Measurements from ENCODE around the gene IL6R. TPM values are rescaled to one million over a fixed set of nuclear protein-coding genes. Genes with fewer than 3 reads are reported as not detected.

IL6R gene
- total RNA-seq, 1 donor from 2014 or later, result 1.6 TPM

DNA sequence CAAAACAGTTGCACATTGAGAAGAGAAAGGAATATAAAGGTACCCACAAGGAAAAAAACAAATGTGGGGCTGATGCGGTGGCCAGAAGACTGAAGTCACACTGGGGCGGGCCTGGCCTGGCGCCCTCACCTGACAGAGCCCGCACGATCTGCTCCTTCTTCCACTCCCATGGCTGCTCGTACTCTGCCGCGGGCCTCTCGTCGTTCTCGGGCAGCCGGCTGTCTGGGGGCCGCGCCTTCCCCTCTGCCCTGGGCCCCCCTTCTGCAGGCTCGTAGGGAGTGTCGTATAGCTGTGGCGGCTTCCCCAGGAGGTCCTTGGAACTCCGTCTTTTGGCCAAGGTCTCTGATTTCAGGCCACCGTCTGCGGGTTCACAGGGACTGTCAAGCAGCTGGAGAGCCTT is 83.8 kb downstream of the IL6R start:
- no peak for DNase-seq (ENCODE audit: low spot score)
- H3K27ac Mint-ChIP-seq, result no peak overlapping the region
- H3K4me1 Mint-ChIP-seq (ENCODE audit: low read depth), result peaks cover 14% of the 10 kb centered on the region
- H3K9me3 Mint-ChIP-seq, result no peaks in the 10 kb centered on the region
- intact Hi-C loops (cut with micrococcal nuclease), result no loop called here
- H3K4me3 Mint-ChIP-seq (ENCODE audit: low read depth), result no peak overlapping the region
- H3K36me3 Mint-ChIP-seq (ENCODE audit: low read depth), result no peaks in the 10 kb centered on the region
- peaks cover 22% of the 10 kb centered on the region for H3K27me3 Mint-ChIP-seq (ENCODE audit: low read depth)

DNA sequence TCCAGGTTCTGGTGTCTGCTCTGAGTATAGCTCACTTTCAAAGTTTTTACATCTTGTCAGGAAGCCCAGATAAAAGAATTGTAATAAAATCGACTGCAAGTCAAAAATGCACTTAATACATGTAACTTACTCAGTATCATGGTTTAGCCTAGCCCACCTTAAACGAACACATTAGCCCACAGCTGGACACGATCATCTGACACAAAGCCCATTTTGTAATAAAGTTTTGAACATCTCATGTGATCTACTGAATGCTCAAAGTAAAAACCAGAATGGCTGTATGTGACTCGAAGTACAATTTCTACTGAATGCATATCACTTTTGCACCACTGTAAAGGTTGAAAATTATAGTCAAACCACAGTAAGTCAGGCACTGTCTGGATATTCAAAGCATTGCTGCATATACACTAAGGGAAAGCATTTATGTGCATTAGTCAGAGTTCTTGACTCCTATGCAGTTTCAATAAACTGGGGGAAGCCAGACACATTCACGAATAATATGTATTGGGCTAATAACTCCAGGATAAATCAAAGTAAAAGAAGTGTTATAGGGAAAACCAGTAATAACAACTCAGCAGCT is 84.6 kb downstream of the IL6R start:
- H3K9me3 Mint-ChIP-seq, result no peaks in the 10 kb centered on the region
- no peak overlapping the region for H3K27ac Mint-ChIP-seq
- H3K27me3 Mint-ChIP-seq (ENCODE audit: low read depth), result peaks cover 22% of the 10 kb centered on the region
- no peak for DNase-seq (ENCODE audit: low spot score)
- H3K36me3 Mint-ChIP-seq (ENCODE audit: low read depth), result no peaks in the 10 kb centered on the region
- intact Hi-C loops (cut with micrococcal nuclease), result no loop called here
- H3K4me3 Mint-ChIP-seq (ENCODE audit: low read depth), result no peak overlapping the region
- H3K4me1 Mint-ChIP-seq (ENCODE audit: low read depth), result peaks cover 14% of the 10 kb centered on the region

DNA sequence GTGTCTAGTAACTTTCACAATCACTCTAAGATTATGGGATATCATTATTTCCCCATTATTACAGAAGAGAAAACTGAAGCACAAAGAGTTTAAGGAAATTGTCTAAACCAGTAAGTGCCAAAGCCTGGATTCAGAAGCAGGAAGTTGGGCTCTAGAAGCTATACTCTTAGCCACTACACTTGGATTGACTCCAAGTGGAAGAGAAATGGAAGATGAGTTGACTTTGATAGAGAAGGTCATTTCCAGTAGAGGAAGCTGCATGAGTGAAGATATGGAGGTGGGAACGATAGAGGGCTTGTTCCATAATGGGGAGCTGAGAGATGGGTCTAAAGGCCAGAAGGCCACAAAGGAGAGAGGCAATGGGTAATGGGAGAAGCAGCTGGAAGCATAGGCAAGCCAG is 85.2 kb downstream of the IL6R start:
- Mint-ChIP-seq H3K27me3 (ENCODE audit: low read depth) (peaks cover 22% of the 10 kb centered on the region), H3K4me1 (ENCODE audit: low read depth) (peaks cover 14% of the 10 kb centered on the region), H3K36me3 (ENCODE audit: low read depth) (no peaks in the 10 kb centered on the region), H3K27ac (no peak overlapping the region), H3K9me3 (no peaks in the 10 kb centered on the region), H3K4me3 (ENCODE audit: low read depth) (no peak overlapping the region)
- intact Hi-C loops (cut with micrococcal nuclease), result no loop called here
- DNase-seq (ENCODE audit: low spot score), result no peak

DNA sequence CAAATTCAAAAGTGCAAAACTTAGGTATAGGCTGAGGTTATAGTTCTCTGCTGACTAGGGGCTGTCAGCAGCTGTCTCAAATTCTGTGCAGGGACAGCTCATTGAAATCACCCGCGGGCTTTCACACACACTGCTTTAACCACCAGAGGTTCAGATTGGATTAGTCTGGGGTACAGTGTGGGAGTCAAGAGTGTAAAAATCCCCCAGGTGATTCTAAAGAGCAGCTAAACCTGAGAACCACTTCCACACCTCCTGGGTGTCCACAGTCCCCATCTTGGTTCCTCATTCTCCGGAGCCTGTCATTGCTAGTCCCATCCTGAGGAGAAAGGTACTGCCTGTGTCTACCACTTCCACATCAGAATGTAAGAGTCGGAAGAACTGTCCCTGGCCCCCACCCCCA is 87.0 kb downstream of the IL6R start:
- no peak for DNase-seq (ENCODE audit: low spot score)
- Mint-ChIP-seq H3K4me1 (ENCODE audit: low read depth) (peaks cover 20% of the 10 kb centered on the region), H3K9me3 (no peaks in the 10 kb centered on the region), H3K36me3 (ENCODE audit: low read depth) (no peaks in the 10 kb centered on the region), H3K27ac (no peak overlapping the region), H3K4me3 (ENCODE audit: low read depth) (no peak overlapping the region), H3K27me3 (ENCODE audit: low read depth) (peaks cover 22% of the 10 kb centered on the region)
- intact Hi-C loops (cut with micrococcal nuclease), result no loop called here

DNA sequence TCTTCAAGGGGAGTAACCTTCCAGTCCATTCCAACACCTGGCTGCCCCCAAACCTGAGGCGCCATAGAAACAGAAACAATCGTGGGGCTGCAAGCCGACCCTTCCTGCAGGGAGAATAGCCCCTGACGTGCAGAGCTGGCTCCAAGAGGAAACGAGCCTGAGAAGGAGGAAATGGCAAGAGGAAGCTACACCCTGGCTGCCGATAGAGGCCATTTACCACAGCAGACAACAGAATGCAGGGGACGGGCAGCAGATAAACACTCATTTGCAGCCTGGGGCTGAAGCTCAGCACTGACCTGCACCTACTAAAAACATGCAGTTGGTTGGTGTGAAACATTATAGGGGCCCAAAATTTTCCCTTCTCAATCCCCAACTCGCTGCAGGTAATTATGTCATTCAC is 88.1 kb downstream of the IL6R start:
- no peak overlapping the region for H3K4me3 Mint-ChIP-seq (ENCODE audit: low read depth)

DNA sequence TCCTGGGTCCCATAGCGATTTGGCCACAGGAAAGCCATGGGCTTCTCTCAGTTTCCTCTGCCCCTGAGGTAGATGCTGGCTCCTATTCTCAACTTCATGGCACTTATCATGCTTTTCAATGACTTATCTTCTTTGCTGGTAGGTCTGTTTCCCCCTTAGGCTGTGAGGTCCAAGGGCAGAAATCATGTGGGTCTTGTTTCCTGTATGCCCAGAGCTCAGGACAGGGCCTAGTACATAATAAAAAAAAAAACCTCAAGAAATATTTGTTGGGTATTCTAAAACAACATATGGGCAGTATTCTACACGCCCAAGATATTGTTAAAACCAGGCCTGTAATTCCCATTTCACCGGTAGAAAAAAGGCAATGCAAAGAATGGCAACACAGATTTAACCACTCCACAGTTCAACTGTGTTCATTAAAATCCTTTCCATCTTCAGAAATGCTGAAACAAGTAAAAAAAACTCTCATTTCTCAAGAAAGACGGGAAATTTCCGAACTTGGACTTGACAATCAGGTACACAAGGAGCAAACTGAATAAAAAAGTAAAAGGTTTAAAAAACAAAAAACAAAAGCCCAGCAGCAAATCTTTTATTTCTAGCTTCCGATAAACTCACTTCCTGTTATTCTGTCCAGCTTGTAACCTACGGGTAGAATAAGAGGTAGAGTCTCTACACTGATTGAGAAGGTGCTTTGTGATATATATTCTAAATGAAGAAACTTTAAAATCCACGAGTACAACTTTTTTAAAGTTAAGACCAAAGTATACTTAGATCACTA is 90.5 kb downstream of the IL6R start:
- intact Hi-C loops (cut with micrococcal nuclease), result no loop called here
- DNase-seq (ENCODE audit: low spot score), result no peak
- Mint-ChIP-seq H3K4me3 (ENCODE audit: low read depth) (no peak overlapping the region), H3K27ac (no peak overlapping the region), H3K36me3 (ENCODE audit: low read depth) (no peaks in the 10 kb centered on the region), H3K4me1 (ENCODE audit: low read depth) (peaks cover 26% of the 10 kb centered on the region), H3K9me3 (no peaks in the 10 kb centered on the region), H3K27me3 (ENCODE audit: low read depth) (peaks cover 42% of the 10 kb centered on the region)

More for the DNA sequence above, 88.1 kb downstream of the IL6R start:
- DNase-seq (ENCODE audit: low spot score), result no peak
- no peak overlapping the region for H3K27ac Mint-ChIP-seq
- H3K9me3 Mint-ChIP-seq, result no peaks in the 10 kb centered on the region
- H3K4me1 Mint-ChIP-seq (ENCODE audit: low read depth), result peaks cover 21% of the 10 kb centered on the region
- no peaks in the 10 kb centered on the region for H3K36me3 Mint-ChIP-seq (ENCODE audit: low read depth)
- intact Hi-C loops (cut with micrococcal nuclease), result no loop called here
- peaks cover 23% of the 10 kb centered on the region for H3K27me3 Mint-ChIP-seq (ENCODE audit: low read depth)

DNA sequence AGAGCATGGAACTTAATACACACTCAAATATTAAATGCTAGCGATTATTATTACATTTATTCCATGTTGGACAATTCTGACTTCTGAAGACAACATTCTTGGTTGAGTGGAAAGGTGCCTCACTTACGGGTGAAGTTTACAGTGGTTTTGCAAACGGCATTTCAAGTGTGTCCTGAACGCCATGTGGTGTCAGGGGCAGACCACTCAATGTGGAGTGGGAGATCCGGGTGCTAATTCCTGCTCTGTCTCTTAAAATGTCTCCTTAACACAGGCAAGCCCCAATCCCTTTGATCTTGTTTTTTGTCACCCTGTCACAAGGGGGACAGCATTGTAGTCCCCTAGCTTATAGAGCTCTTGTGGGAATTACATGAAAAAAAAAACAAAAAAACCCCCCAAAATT is 91.2 kb downstream of the IL6R start:
- no peak overlapping the region for H3K4me3 Mint-ChIP-seq (ENCODE audit: low read depth)
- no peaks in the 10 kb centered on the region for H3K36me3 Mint-ChIP-seq (ENCODE audit: low read depth)
- intact Hi-C loops (cut with micrococcal nuclease), result no loop called here
- no peak for DNase-seq (ENCODE audit: low spot score)
- peaks cover 26% of the 10 kb centered on the region for H3K4me1 Mint-ChIP-seq (ENCODE audit: low read depth)
- peaks cover 45% of the 10 kb centered on the region for H3K27me3 Mint-ChIP-seq (ENCODE audit: low read depth)
- H3K9me3 Mint-ChIP-seq, result no peaks in the 10 kb centered on the region
- H3K27ac Mint-ChIP-seq, result no peak overlapping the region

DNA sequence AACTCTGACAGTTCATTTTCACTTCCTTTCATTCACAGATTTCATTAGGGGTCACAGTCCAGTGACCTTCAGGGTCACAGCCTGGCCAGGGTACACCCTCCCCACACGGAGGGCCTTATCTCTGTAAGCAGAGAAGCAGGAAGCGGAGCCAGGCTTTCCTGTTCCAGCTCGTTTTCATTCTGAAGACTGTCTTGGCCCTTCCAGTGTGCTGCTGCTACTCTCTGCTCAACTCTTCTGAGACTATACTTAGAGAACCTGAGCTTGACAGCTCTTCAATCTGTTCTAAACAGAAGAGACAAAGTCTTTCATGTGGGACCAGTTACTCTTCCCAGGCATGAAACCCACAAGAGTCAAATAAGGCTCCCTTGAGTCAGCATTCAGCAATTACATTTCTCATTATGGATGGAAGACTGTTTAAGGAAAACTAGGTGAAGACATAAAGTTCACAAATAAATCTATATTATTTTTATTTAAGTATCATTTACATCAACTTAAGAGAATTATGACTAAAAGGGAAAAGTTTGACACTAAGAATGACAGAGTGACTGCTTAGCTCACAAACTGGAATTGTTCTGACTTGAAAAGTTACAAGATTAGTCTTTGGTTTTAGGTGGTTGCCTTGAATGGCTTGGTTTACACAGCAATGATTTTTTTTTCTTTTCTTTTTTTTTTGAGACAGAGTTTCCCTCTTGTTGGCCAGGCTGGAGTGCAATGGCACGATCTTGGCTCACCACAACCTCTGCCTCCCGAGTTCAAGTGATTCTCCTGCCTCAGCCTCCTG is 92.1 kb downstream of the IL6R start:
- no peak overlapping the region for H3K4me3 Mint-ChIP-seq (ENCODE audit: low read depth)
- H3K36me3 Mint-ChIP-seq (ENCODE audit: low read depth), result no peaks in the 10 kb centered on the region
- H3K9me3 Mint-ChIP-seq, result no peaks in the 10 kb centered on the region
- H3K27me3 Mint-ChIP-seq (ENCODE audit: low read depth), result peaks cover 39% of the 10 kb centered on the region
- H3K4me1 Mint-ChIP-seq (ENCODE audit: low read depth), result peaks cover 25% of the 10 kb centered on the region
- intact Hi-C loops (cut with micrococcal nuclease), result no loop called here
- H3K27ac Mint-ChIP-seq, result no peak overlapping the region
- DNase-seq (ENCODE audit: low spot score), result no peak

DNA sequence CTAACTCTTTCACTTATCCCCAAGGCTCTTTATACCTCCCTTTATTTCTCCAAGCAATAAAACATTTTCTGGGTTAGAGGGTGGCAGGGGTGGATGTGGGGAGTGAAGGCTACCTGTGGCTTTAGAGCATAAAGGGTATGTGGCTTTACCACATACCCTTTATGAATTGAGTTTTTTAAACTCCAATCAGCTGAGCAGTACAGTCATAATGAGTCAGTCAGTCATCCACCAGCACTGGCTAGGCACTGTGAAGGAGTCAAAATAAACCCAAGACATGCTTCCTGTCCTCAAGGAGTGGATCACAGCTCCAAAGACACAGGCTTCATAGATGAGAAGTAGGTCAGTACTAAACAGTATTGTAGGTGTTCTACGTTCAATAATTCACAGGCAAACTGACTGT is 94.3 kb downstream of the IL6R start:
- H3K36me3 Mint-ChIP-seq (ENCODE audit: low read depth), result no peaks in the 10 kb centered on the region
- no peak for DNase-seq (ENCODE audit: low spot score)
- peaks cover 51% of the 10 kb centered on the region for H3K27me3 Mint-ChIP-seq (ENCODE audit: low read depth)
- H3K9me3 Mint-ChIP-seq, result no peaks in the 10 kb centered on the region
- intact Hi-C loops (cut with micrococcal nuclease), result no loop called here
- no peak overlapping the region for H3K4me3 Mint-ChIP-seq (ENCODE audit: low read depth)
- no peak overlapping the region for H3K27ac Mint-ChIP-seq
- peaks cover 12% of the 10 kb centered on the region for H3K4me1 Mint-ChIP-seq (ENCODE audit: low read depth)

DNA sequence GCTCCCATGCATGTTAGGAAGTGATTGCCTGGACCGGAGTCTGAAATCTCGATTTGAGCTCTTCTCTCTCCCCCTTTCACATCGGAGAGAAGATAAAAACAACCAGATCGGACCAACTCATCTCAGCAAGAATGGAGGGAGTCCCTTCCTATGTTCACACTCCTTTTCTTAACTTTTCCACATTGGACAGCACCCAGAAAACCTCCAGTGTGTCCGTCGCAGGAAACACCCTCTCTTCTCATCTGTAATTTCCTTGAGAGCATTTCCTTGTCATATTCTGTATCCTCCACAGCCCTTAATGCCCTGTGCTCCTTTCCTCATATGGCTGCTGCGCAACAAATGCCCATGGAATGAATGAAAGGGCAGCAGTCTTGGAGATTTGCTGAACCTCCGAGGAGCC is 95.4 kb downstream of the IL6R start:
- peaks cover 59% of the 10 kb centered on the region for H3K27me3 Mint-ChIP-seq (ENCODE audit: low read depth)
- DNase-seq (ENCODE audit: low spot score), result no peak
- H3K36me3 Mint-ChIP-seq (ENCODE audit: low read depth), result no peaks in the 10 kb centered on the region
- no peak overlapping the region for H3K4me3 Mint-ChIP-seq (ENCODE audit: low read depth)
- peaks cover 10% of the 10 kb centered on the region for H3K4me1 Mint-ChIP-seq (ENCODE audit: low read depth)
- no peak overlapping the region for H3K27ac Mint-ChIP-seq
- intact Hi-C loops (cut with micrococcal nuclease), result no loop called here
- H3K9me3 Mint-ChIP-seq, result no peaks in the 10 kb centered on the region

DNA sequence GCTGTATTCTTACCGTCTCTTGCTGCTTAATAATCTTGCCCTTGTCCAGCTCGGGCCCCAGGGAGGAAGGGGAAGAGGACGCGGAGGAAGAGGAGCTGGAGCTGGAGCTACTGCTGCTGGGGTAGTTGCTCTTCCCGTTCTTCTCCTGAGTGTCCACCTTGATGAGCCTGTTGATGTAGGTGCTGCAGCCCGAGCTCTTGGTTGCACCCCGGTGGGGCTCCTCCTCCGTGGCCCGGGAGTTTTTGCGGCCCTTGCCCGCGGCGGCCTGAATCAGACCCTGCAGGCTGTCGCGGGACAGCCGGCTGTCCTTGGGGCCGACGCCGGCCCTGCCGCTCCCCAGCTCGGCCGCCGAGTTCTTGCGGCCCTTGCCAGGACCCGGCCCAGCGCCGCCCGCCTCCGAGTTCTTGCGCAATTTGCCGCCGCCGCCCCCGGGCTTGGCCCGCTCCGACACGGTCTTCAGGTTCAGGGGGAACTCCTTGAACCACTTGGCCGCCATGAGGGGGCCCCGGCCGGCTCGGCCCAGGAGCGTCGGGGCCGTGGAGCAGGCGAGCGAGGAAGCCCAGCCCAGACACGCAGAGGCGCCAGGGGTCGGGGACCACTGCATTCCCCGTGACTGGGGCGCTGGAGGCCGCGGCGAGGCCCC is 96.4 kb downstream of the IL6R start:
- Mint-ChIP-seq H3K9me3 (no peaks in the 10 kb centered on the region), H3K4me1 (ENCODE audit: low read depth) (peaks cover 10% of the 10 kb centered on the region), H3K27me3 (ENCODE audit: low read depth) (peaks cover 67% of the 10 kb centered on the region), H3K27ac (no peak overlapping the region), H3K4me3 (ENCODE audit: low read depth) (peak overlapping the region; percentile 15), H3K36me3 (ENCODE audit: low read depth) (no peaks in the 10 kb centered on the region)
- no peak for DNase-seq (ENCODE audit: low spot score)
- intact Hi-C loops (cut with micrococcal nuclease), result no loop called here

DNA sequence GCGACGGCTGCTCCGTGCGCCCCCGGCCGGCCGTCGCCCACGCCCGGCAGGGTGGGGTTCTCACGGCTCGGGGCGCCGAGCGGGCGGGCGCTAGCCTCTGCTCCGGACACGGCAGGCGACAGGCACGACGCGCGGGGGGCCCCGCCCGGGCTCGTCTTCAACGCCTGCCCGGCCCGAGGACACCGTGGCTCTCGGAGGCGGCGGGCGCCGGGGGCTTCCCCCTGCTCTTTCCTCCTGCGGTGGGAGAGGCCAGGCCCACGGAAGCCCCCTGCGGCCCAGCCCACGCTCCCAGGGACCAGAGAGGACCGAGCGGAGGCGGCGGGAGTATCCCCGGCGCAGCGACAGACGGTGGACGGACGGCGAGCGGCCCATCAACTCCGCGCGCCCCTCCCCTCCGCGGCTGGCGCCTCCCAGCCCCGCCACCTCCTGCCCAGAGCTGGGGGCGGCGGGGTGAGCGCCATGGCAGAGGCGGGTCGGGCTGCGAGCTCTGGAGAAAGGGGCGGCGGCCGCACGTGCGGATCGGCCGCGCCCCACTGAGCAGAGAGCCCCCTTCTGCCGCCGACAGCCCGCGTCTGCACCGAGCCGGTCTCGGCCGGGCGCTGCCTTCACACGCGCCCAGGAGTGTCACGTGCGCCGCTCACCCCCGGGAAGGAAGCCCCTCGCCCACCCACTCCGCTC is 97.1 kb downstream of the IL6R start, which contains the start of the genes SHE and TDRD10:
SHE (minus strand) TSS at position 347 of the 678 bp plus-strand sequence. CDS start 386 bp downstream, outside the sequence.
TDRD10 (plus strand) TSS at position 154 of the 678 bp plus-strand sequence. CDS start 4,685 bp downstream, outside the sequence.
- peaks cover 4% of the 10 kb centered on the region for H3K4me1 Mint-ChIP-seq (ENCODE audit: low read depth)
- no peaks in the 10 kb centered on the region for H3K9me3 Mint-ChIP-seq
- intact Hi-C loops (cut with micrococcal nuclease), result no loop called here
- DNase-seq (ENCODE audit: low spot score), result no peak
- no peaks in the 10 kb centered on the region for H3K36me3 Mint-ChIP-seq (ENCODE audit: low read depth)
- peaks cover 67% of the 10 kb centered on the region for H3K27me3 Mint-ChIP-seq (ENCODE audit: low read depth)
- peak within 1 kb of the TSS; percentile 15 for H3K4me3 Mint-ChIP-seq (ENCODE audit: low read depth)
- no peak within 1 kb of the TSS for H3K27ac Mint-ChIP-seq

Measured in activated T-helper 2 cell treated with anti-CD3 and anti-CD28 coated beads, Interferon-gamma antibody, Interleukin-2, Interleukin-4, amounts not matched to agents 10 μg/mL and 5 μg/mL and 100 μg/mL, durations not matched to agents 14 hours and 24 hours and 36 hours (primary cell).